ENCODE results near the gene ATG4D. TPM values are rescaled to one million over a fixed set of nuclear protein-coding genes. Genes with fewer than 3 reads are reported as not detected.

ATG4D gene
- total and polyA plus RNA-seq, 10 of the 15 experiments (the other 5 are each of a cell fraction or from before 2014, with no cell fraction given) = 0.39 to 28.7 (median 13.4) TPM

GRCh38 chr19:10543420-10544241 is at the start of gene ATG4D (continued):
- TF ChIP-seq, protein P1, sequence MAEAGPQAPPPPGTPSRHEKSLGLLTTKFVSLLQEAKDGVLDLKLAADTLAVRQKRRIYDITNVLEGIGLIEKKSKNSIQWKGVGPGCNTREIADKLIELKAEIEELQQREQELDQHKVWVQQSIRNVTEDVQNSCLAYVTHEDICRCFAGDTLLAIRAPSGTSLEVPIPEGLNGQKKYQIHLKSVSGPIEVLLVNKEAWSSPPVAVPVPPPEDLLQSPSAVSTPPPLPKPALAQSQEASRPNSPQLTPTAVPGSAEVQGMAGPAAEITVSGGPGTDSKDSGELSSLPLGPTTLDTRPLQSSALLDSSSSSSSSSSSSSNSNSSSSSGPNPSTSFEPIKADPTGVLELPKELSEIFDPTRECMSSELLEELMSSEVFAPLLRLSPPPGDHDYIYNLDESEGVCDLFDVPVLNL (IDR thresholded peaks at IDR 0.05; ENCODE audit: low read depth, low read length) = no peak
- TF ChIP-seq CHD1 (IDR thresholded peaks at IDR 0.05; ENCODE audit: low read depth, low read length) (no peak), NFXL1 (IDR thresholded peaks at IDR 0.05; ENCODE audit: borderline replicate concordance) (no peak), PBX3 (IDR thresholded peaks at IDR 0.05; ENCODE audit: insufficient replicate concordance, low read depth, low read length) (no peak), IRF5 (IDR thresholded peaks at IDR 0.05; ENCODE audit: borderline replicate concordance) (no peak), YBX1 (IDR thresholded peaks at IDR 0.05) (no peak), RELA (IDR thresholded peaks at IDR 0.05; ENCODE audit: borderline replicate concordance, partially characterized antibody) (no peak), ASH2L (IDR thresholded peaks at IDR 0.05; ENCODE audit: borderline replicate concordance, low read depth) (no peak), NR2C1 (IDR thresholded peaks at IDR 0.05) (0 out of 2 replicates have a peak, but pooled peaks have one; percentile 33), KDM1A (IDR thresholded peaks at IDR 0.05; ENCODE audit: borderline replicate concordance) (no peak), IRF3 (IDR thresholded peaks at IDR 0.05) (no peak), ZBTB33 (IDR thresholded peaks at IDR 0.05) (no peak), YY1 (IDR thresholded peaks at IDR 0.05; ENCODE audit: low read depth, low read length) (peak; percentile 95), RELB (IDR thresholded peaks at IDR 0.05; ENCODE audit: low read depth) (no peak), SMAD1 (IDR thresholded peaks at IDR 0.05; ENCODE audit: low read depth, partially characterized antibody) (no peak), MTA3 (IDR thresholded peaks at IDR 0.05; ENCODE audit: borderline replicate concordance, low read length) (no peak), NFIC (IDR thresholded peaks at IDR 0.05; ENCODE audit: low read depth, low read length) (no peak)
- TF ChIP-seq, protein P2, sequence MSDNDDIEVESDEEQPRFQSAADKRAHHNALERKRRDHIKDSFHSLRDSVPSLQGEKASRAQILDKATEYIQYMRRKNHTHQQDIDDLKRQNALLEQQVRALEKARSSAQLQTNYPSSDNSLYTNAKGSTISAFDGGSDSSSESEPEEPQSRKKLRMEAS (IDR thresholded peaks at IDR 0.05; ENCODE audit: low read depth, low read length) = no peak

Measured in GM12878 (cell line).